Raji (cell line): ENCODE results near the gene TMEM62.

ENCODE experiments used
- POLR2A ChIP-seq: IDR thresholded peaks from 2 replicates; pipeline ENCODE4 v1.6.1; 2011; ENCODE audit warnings: low read depth, low read length, control low read depth; ENCODE audit not compliant: insufficient read depth

TMEM62 gene

DNA sequence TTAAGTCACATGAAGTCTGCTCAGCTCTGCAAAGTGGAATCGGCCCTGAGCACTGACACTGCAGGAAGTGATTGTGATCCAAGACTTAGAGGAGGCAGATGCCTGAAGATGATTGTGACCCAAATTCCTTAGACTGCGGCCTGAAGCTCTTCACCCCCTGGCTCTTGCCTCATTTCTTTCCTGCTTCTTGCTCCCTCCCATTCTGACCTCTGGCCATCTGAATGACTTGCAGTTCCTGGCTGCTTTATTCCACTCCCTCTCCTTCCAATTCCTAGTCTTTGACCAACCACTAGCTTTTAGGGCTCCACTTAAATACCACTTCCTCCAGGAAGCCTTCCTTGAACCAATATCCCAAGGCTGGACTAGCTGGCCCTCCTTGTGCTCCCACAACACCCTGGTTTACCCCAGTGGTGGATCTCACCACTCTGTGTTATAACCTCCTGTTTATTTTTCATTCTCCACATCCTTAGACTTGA, 97.3 kb downstream of the TMEM62 start:
- TF ChIP-seq POLR2A = no peak

DNA sequence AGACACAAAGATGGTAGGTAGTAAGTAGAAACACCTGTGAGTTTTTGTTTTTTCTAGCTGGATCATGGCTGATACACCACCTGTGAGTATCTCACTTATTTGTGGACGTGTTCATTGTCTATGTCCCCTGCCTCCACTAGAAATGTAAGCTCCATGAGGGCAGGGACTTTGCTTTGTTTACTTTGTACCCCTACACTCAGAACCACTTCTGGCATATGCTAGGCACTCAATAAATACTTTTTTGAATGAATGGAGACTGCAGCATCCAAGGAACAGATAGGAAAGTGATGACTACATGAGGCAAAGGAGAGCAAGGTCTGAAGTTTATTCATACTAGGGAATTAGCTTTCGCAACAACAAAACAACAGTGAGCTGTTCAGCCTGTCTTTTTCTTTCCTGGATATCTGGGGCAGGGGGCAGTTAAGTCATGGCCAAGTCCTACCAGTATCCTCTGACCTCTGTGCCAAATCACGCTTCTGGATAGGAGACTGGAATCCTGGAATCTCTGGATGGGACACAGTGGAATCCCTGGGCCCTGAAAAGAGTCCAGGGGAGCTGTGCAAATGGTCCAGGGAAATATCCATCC, 99.0 kb downstream of the TMEM62 start:
- no peak for TF ChIP-seq POLR2A
